ENCODE measurements around the gene ZNF148.

GRCh38 chr3:125357837-125358236 is 17.3 kb downstream of the ZNF148 start:
- TF ChIP-seq POLR2A (IDR thresholded peaks at IDR 0.05) (no peak), CTCF (IDR thresholded peaks at IDR 0.05) (no peak)
